ENCODE measurements around the gene PAAF1.

PAAF1 gene

DNA sequence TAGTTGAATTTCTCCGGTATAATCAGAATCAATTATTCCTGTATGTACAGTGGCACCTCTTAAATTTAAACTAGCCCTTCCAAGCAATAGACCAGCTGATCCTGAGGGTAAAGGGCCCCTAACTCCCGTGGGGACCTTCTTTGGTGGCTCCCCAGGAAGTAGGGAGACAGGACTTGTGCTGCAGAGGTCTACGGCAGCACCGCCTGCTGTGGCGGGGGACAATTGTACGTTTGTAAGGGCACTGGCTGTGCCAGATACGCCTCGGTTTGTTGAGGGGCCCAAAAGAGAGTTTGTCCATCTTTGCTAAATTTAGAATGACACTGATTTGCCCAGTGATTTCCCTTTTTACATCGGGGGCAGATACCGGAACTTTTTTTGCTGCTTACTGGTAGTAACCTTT is 68.1 kb downstream of the PAAF1 start:
- DNase-seq (ENCODE audit: low read depth, low spot score) = no peak

DNA sequence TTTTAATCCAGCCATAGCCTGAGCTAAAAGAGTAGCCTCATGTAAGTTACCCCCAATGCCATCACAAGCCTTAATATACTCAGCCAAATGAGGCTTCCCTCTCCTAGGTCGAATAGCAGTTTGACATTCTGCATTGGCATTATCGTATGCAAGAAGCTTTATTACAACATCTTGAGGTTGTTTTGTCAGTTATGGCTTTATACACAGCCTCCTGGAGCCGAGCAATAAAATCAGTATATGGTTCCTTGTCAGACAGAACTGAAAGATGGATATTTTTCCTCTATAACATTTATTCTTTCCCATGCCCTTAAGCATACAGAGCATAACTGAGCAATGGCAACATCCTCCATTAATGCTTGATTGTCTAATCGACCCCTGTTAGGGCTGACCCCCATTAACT is 68.6 kb downstream of the PAAF1 start:
- DNase-seq (ENCODE audit: low read depth, low spot score) = no peak

DNA sequence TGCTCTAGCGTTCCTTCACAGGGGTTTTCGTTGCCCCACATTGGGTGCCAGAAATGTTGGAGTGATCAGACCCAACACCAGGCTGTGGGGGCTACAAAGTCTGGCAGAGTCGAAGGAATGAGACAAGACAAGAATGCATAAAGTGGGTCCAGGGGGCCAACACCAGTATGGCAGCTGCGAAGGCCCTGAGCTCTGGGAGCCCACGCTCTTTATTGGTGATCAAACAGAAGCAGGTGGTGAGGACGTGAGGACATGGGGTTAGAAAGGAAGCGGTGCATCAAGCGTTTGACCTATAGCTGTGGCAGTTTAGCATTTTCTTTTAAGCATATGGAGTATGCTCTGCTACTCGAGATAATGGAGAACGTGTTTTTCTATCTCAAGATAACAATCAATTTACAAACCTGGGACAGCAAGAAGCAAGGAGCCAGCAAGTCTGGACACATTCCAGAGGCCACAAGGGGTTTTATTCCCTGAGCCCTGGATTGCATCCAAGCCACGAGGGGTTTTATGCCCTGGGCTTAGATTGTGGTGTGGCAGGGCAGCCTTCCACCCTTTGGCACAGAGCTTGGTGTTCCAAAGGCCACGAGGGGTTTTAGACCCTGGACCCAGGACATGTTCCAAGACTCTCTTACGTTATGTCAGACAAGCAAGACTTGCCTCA is 70.1 kb downstream of the PAAF1 start:
- DNase-seq (ENCODE audit: low read depth, low spot score) = no peak

DNA sequence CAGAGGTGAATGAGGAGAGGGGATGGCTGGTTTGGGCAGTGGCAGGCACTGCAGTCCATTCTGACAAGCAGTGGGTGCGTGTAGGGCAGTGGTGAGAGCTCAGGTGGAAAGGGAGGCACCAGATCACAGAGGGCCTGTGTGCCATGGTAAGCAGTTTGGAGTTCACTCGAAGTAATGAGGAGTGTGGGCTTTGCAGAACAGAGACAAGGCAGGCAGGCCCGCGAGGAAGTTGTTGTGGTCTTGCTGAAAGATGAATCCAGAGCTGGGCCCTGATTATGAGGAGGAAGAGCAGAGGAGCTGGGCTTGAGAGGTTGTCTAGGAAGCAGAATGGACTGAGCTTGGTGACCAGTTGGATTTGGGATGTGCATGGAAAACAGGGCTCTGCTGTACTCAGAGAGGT is 72.4 kb downstream of the PAAF1 start:
- no peak for DNase-seq (ENCODE audit: low read depth, low spot score)

DNA sequence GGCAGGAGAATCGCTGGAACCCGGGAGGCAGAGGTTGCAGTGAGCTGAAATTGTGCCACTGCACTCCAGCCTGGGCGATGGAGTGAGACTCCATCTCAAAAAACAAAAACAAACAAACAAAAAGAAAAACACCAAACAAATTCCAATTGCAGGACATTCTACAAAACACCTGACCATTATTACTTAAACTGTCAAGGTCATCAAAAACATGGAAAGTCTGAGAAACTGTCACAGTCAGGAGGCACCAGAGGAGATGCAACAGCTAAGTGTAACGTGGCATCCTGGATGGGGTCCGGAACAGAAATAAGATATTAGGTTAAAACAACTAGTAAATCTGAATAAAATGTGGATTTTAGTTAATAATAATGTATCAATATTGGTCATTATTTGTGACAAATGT is 73.1 kb downstream of the PAAF1 start:
- DNase-seq (ENCODE audit: low read depth, low spot score) = no peak

DNA sequence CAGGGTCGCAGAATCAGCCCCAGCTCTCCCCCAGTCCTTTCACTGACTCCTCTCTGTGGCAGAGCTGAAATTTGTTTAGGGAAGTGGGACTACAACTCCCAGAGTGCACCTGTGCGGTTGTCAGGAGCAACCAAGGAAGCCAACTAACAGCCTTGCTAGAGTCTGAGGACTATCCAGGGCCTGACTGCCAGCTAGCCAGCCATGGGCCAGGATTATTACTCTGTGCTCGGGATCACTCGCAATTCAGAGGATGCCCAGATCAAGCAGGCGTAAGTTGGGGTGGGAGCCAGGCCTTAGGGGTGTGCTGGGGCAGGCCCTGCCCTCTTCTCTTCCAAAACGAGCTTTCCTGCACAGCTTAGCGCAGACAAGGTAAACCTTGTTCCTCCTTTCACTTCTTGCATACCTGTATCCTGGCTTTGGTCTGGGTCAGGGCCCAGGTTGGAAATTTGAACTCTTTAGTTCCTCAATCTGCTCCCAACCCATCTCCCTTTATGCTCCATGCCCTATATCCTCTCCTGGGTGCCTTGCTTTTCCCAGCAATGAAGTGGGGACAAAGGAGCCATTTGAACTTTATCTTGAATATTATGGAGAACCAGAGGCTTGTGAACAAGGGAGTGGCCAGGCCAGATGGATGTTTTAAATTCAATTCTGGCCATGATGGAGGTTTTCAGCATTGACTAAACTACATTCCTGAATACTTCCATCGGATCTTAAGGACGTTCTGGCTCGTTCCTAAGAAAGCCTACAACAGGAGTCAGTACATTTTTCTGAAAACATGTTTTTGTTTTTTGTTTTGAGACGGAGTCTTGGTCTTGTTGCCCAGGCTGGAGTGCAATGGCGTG is 74.3 kb downstream of the PAAF1 start, which contains the start of gene DNAJB13:
DNAJB13 (plus strand) TSS at position 158 of the 842 bp plus-strand sequence; CDS start at position 202, 44 bp downstream.
- peak; percentile 67 for DNase-seq (ENCODE audit: low read depth, low spot score)

DNA sequence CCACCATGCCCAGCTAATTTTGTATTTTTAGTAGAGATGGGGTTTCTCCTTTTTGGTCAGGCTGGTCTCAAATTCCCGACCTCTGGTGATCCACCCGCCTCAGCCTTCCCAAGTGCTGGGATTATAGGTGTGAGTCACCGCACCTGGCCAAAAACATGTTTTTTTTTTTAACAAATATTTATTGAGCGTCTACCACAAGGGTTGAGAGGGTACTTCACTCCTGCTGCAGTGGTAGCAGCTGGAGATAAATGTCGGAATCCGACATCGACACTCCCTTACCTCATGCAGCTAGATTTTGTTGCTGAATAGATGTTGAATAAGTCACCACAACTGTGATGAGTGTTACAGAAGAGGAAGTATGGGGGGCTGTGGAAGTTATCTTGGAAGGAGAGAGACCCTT is 75.0 kb downstream of the PAAF1 start:
- DNase-seq (ENCODE audit: low read depth, low spot score) = no peak

DNA sequence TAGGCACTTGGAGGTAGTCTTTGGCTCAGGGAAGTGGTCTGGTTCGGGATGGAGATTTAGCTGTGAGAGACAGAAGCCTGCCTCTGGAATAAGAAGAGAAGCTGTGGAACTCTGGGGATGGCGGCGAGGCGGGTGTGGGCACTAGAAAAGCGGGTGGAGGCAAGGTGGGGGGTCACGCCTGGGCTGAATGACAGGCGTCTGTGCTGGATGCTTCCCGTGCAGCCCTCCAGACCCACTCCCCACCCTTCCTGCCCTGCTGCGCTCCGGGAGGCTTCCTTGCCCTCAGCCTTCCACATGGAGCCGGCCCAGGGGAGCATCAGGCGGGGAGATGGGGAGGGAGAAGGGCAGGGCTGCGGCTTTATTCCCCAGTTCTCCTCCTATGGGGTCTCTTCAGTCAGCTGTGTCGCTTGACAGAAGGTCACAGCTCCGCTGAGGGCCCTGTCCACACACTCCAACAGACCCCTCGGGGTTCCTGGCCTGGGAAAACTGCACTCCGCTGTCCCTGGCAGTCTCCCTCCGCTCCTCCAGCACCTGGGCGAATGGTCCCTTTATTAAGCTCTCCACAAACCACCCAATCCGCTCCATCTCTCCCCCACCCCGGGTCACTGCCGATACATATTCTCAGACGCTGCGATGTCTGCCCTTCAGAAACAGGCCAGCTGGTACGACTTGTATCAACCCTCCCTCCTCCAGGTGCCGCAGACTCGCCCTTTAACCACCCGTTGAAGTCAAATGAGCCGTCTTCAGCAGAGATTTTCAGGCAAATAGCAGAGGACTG is 80.3 kb downstream of the PAAF1 start:
- DNase-seq (ENCODE audit: low read depth, low spot score) = no peak

DNA sequence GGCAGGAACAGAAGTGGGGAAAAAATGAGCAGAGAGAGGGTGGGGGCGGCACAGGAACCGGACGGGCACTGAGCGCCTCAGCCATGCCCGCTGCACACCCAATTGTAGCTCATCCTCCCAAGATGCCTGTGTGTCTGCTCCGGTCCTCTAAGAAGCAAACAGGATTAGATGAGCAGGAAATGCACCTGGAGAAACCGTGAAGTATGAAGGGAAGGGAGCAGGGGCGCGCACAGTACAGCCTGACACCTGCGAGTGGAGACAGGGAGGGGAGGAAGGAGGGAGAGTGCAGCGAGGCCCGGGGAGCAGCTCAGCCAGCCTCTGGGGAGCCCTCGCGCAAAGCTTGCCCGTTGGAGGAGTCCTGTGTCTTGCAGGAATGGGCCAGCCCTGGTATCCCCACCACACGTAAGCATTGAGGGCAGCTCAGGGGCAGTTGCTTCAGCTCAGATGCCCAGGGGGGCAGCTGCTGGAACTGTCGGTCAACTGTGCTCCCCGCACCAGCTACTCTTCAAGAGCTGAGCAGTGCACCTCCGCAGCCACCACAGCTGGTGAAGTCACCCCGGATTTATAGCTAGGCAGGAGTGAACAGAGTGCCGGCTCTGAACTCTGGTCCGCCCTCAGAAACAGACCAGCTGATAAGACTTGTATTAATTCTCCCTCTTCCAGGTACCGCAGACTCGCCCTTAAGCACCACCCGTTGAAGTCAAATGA is 81.0 kb downstream of the PAAF1 start:
- DNase-seq (ENCODE audit: low read depth, low spot score) = no peak

DNA sequence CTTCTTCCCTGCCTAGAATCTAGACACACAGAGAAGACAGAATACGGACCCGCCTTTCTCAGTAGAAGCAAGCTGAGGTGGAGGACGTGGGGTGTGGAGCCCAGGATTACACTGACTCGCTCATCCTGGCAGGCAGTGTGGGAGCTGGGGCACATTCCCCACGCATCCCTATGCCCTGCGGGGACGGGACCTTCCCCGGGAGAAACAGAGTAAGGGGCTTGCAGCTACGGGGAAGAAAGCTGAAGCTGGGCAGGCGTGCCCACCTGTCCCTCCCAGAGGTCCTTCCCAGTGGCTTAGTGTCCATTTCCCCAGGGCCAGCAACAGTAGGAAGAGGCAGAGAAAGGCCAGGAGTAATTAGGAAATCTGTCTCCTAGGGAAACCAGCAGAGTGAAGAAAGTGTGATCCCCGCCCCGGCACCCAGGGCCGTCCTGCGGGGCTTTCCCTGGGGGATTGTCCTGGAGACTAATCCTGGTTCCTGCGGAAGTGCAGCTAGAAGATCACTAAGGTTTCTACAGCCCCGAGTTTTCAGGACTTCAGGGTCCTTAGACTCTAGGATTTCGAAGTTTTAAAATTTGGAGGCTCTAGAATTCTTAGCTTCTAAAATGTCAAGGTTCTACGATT is 81.8 kb downstream of the PAAF1 start:
- no peak for DNase-seq (ENCODE audit: low read depth, low spot score)

DNA sequence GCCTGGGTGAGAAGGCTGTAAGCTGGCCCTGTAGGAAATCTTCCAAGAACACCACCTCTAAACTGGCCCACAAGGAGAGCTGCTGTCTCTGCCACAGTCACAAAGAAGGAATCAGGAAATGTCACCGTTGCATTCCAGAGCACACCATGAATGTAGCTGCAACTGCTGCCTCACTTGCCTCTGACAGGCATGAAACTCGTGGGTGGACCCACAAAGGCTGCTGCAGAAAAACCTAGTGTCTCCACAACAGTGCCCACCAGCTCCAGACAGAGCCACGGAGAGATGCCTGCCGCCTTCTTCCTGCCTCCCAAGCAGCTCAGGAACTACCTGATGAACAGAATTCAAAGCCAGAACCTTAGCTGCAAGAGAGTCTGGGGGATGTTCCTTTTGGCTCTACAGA is 84.5 kb downstream of the PAAF1 start:
- DNase-seq (ENCODE audit: low read depth, low spot score) = peak; percentile 41

DNA sequence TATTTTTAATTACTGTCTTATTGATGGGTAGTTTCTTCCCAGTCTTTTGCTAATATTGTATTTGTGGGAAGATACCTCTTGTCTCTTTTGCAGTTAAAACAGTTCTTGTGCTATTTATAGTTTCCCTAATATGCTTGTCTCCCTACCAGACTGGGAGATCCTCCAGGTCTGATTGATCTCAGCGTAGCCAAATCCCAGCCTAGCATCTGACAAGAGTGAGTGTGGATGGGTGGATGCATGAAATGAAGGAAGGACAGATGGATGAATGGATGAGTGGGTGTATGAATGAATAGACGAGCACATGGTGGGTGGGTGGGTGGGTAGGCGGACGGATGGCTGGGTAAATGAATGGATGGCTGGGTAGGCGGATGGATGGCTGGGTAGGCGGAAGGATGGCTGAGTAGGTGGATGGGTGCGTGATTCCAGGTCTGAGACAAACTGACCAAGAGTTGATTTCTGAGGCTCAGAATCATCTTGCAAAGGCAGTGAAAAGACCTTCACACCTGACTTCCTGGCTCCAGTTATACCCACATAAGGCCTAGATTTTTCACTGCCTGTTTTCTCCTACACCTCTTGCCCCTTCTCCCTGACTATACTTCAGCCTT is 85.4 kb downstream of the PAAF1 start:
- no peak for DNase-seq (ENCODE audit: low read depth, low spot score)

DNA sequence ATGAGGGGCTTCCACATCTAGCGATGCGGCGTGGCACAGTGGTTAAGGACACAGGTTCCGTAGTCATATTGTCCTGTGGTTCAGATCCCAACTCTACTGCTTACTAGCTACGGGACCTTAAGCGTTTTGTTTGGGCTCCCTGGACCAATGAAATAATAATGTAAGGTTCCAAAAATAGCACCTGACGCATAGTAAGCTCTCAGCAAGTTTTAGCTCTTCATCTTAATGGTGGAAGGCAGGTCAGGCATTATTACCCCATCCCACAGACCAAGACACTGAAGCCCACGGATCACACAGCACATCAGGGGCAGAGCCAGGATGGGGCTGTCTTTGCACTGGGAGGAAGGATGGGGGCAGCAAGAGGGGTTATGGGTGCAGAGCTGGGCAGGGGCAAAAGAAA is 87.1 kb downstream of the PAAF1 start:
- no peak for DNase-seq (ENCODE audit: low read depth, low spot score)

DNA sequence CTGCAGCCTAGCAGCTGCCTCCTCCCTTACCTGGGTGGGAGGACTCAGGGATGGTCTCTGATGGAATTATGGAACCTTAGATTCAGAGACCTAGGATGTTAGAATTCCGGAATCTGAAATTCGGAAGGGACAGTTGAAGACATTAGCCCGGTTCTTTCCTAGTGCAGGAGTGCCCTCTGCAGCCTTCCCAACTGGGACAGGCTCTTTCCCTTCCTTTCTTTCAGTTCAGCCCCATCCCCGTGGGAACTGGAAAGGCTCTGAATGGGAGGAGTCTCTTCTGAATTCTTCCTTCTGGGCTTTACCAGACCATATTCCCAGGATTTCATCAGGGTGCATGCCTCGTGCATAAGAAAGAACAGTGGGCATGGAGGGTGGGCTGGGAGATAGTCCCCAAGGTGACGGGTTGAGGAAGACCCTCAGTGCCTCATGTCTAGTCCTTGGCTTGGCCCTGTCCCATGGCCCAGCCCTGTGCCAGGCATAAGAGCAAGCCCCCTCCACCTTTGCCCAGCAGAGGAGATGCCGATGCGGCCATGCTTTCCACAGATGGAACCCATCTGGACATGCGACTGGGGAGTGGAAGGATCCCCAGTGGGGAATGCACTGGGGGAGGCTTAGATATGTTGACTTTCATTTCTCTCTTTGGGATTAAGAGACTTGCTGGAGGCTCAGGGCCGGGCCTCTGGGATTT is 88.4 kb downstream of the PAAF1 start:
- DNase-seq (ENCODE audit: low read depth, low spot score) = no peak

DNA sequence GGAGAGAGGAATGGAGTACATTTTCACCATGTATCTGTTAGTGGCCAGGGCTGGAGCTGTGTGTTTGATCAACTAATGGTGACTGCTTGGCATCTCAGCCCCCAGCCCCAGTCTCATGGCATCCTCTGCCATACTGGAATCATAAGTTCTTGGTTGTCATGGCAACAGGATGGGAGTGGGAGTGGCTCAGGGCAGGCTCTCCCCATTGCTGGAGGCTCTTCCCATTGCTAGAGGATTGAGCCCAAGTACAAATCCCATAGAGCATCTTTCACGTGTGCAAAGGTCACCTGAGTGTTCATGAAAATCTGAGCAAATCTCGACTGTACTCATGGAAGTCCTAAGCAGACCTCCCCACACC is 88.9 kb downstream of the PAAF1 start:
- DNase-seq (ENCODE audit: low read depth, low spot score) = no peak

DNA sequence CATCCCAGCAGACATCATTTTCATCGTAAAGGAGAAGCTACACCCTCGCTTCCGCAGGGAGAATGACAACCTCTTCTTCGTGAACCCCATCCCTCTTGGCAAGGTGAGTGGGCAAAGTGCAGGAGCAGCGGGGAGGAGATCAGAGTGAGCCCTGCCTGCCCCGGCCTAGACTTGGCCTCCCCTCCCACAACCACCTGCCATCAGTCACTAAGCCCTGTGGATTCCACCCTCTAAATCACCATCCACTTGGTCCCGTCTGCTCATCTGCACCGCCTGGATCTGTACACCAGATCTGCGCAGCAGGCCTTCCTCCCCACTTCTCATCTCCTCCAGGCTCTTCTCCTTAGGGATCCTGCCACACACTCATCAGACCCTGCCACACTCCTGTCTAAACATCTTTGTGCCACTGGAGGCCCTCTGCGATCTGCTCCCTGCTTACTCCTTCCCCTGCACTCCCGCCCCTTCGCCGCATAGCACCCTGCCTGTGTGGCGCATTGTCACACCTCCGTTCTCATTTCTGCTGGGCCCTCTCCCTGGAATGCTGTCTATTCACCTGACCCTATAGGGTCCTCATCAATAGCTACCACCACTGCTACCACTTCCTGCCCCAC is 91.7 kb downstream of the PAAF1 start:
- no peak for DNase-seq (ENCODE audit: low read depth, low spot score)

DNA sequence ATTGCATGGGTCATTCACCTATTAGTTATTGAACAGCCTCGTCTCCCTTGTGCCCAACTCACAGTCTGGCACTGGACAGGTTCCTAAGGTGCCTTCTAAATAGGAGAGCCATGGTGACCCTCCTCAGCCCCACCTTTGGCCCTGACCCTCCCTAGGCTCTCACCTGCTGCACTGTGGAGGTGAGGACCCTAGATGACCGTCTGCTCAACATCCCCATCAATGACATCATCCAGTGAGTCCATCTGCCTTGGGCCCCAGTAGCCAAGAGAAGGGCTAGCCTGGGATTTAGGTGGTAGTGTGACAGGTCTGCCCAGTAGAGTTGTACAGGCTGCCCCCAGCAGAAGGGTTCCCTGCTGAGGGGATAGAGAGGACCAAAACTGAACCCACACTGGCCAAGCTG is 92.3 kb downstream of the PAAF1 start:
- no peak for DNase-seq (ENCODE audit: low read depth, low spot score)

DNA sequence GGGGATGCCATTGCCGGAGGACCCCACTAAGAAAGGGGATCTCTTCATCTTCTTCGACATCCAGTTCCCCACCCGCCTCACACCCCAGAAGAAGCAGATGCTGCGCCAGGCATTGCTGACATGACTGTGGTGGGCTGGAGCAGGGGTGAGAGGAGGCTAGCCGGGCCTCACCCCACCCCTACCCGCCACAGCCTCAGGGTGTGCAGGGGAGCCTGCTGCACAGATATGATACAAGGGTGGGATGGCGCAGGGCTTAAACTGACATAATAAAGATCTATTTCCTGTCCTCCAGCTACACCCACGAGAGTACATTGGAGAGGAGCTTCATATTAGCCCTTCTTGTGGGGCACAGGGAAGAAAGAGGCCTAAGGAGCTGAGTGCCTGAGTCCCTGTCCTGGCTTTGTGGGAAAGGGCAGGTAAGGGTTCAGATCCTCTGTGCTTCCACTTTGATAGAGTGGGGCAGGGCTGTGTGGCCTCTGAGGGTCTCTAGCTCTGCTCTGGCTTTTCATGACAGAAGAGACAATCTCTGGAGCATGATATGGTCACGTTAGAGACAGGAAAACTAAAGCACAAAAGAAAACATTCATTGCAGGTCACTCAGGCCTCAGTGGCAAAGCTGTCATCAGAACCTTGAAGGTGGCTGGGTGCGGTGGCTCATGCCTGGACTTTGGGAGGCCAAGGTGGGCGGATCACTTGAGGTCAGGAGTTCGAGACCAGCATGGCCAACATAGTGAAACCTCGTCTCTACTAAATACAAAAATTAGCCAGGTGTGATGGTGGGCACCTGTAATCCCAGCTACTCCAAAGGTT is 93.4 kb downstream of the PAAF1 start:
- DNase-seq (ENCODE audit: low read depth, low spot score) = no peak

DNA sequence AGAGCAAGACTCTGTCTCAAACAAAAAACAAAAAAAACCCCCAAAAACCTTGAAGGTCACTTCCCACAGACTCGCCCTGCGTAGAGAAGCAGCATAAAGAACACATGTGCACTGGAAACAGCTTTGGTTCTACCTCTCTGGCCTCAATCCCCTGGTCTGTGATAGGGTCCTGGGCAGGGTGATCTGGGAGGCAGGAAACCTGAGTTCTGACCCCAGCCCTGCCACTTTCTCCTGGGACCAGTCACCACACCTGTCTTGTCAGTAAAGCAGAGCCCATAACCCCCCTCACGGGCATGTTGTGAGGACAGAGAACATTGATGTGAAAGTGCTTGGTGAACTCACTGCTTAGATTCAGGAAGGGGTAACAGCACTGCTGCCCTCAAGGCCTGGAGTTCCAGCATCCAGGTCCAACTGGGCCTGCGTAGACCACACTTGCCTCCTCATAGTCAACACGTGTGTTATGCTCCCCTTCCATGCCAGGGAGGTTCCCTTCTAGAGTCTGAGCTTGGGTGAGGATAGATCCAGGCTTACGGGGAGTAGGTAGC is 94.4 kb downstream of the PAAF1 start:
- no peak for DNase-seq (ENCODE audit: low read depth, low spot score)
